H1 (cell line): Measurements from ENCODE around the gene TYSND1. TPM values are rescaled to one million over a fixed set of nuclear protein-coding genes. Genes with fewer than 3 reads are reported as not detected.

Source experiments
- CHD7 ChIP-seq: fragments of 300-600 bp; sonication (generic); IDR thresholded peaks from 2 replicates; pipeline ENCODE4 v1.7.1; 2012; ENCODE audit warnings: low read length, moderate library complexity, mild to moderate bottlenecking, inconsistent platforms; ENCODE audit not compliant: insufficient replicate concordance
- KDM1A ChIP-seq: fragments of 200-600, 300-600 bp; sonication (generic); IDR thresholded peaks from 2 replicates; pipeline ENCODE4 v1.7.1; 2016; ENCODE audit warnings: mild to moderate bottlenecking, low read length, borderline replicate concordance
- KDM4A ChIP-seq: IDR thresholded peaks from one replicate; pipeline ENCODE4 v1.7.1; 2012; ENCODE audit warnings: low read depth, mild to moderate bottlenecking, moderate library complexity, low read length, inconsistent platforms; ENCODE audit not compliant: severe bottlenecking
- SAP30 ChIP-seq: fragments of 300-600 bp; sonication (generic); IDR thresholded peaks from 2 replicates; pipeline ENCODE4 v1.7.1; 2012; ENCODE audit warnings: low read length, moderate library complexity, mild to moderate bottlenecking, inconsistent platforms; ENCODE audit not compliant: insufficient read depth, insufficient replicate concordance
- SIN3A ChIP-seq, 2 experiments: IDR thresholded peaks in 1 of 2; conservative IDR thresholded peaks in 1 of 2; 2 replicates each; pipeline ENCODE4 v1.6.1; 2011 to 2012; ENCODE audit warnings: low read length in 2 of 2, improper control_type of control experiment in 1 of 2, low read depth in 1 of 2, mild to moderate bottlenecking in 1 of 2
- SP2 ChIP-seq: IDR thresholded peaks from 2 replicates; pipeline ENCODE4 v1.6.1; 2012; ENCODE audit warnings: mild to moderate bottlenecking, low read length, inconsistent platforms
- SP4 ChIP-seq: IDR thresholded peaks from 2 replicates; pipeline ENCODE4 v1.6.1; 2012; ENCODE audit warnings: low read length, inconsistent platforms
- SRF ChIP-seq: IDR thresholded peaks from 2 replicates; pipeline ENCODE4 v1.6.1; 2011; ENCODE audit warnings: mild to moderate bottlenecking, low read depth, low read length, moderate library complexity
- polyA plus RNA-seq, 7 experiments: library from polyadenylated mRNA; depleted of rRNA in 3 of 7; stranded (reverse) in 5 of 7; unstranded in 2 of 7; fragments of >200 nt in 5 of 7; fragments of 200-250 nt in 2 of 7; gene quantifications; 1 replicate in 5 of 7; 2 replicates in 1 of 7; 4 replicates in 1 of 7; pipeline versions ENCODE4 v1.2.1 to v1.2.3, GENCODE V29; 2011 to 2013; ENCODE audit warnings: missing spikeins in 2 of 7, mixed read lengths in 2 of 7
- total RNA-seq: library from RNA; stranded (reverse); fragmentation: NEBNext Ultra II Directional; extraction: Animal tissue kit (Norgen Biotek cat#: 25700); gene quantifications from 2 replicates; pipeline ENCODE4 v1.2.1, GENCODE V29; 2021

The TYSND1 gene
- total and polyA plus RNA-seq, 2 of the 8 experiments (the other 6 are each of a cell fraction or from before 2014, with no cell fraction given), result 11.9 to 15.0 TPM

- TF ChIP-seq CHD7 (peak; percentile 26), SP2 (peak; percentile 9; the same call in 1 of the 2 replicates), KDM4A (peak; percentile 26), KDM1A (no peak), SP4 (0 out of 2 replicates have a peak, but pooled peaks have one; percentile 78), SRF (no peak), SIN3A (conservative IDR thresholded peaks at IDR 0.05 in 1 of 2, IDR thresholded peaks at IDR 0.05 in 1 of 2; ENCODE audit: low read depth in 1 of 2, low read length in 2 of 2) (peak; percentile 36 to 68; a peak in 1 of 4 replicates), SAP30 (no peak)
Observed at GRCh38 chr10:70146489-70147258, at the start of gene TYSND1 (continued).
